GM15510 (cell line): Measurements from ENCODE around the gene PPP2R3B.

ENCODE experiments used
- POLR2A ChIP-seq: IDR thresholded peaks from 3 replicates; pipeline ENCODE4 v1.6.1; 2011; ENCODE audit warnings: borderline replicate concordance; ENCODE audit not compliant: insufficient read length; ENCODE audit errors: extremely low read depth

PPP2R3B gene

DNA sequence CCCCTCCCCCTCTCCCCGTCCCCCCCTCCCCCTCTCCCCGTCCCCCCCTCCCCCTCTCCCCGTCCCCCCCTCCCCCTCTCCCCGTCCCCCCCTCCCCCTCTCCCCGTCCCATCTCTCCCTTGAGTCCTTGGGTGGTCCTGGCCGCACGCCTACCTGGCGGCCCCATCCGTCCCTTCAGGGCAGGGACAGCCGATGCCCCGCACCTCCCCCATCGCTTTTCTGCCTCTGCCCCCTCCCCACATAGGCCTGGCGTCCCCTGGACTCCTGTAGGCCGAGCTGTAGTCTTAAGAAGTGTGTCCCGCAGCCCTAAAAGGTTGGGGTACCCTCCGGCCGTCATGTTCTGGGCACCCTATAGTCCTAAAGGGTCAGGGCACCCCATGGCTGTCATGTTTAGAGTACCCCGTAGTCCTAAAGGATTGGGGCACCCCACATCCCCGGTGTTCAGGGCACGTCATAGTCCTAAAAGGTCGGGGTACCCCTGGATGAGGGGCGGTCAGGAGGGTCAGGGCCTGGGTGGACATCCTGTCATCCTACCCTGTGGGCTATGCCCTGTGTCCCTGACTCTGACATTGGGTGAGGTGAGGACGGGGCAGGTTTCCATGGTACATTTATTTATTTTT is 57.3 kb downstream of the PPP2R3B start:
- no peak for TF ChIP-seq POLR2A

DNA sequence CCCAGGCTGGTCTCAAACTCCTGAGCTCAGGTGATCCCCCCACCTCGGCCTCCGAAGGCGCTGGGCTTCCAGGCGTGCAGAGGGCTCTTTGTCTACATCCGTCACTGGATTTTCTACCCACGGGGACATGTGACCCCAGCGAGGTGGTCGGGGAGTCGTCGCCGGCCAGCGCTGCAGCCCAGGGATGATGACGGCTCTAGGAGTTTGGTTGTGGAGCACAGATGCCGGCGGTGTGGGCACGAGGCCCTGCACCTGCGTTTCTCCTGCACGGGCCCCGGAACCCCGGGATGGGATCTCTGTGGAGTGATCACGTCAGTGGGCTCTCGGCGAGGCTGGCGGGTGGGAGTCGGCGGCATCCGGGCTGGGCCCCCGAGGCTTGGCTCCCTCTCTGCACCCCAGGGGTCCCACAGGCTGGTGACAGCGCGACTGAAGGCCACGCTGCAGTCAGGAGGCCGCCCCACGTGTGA is 59.0 kb downstream of the PPP2R3B start:
- no peak for TF ChIP-seq POLR2A

DNA sequence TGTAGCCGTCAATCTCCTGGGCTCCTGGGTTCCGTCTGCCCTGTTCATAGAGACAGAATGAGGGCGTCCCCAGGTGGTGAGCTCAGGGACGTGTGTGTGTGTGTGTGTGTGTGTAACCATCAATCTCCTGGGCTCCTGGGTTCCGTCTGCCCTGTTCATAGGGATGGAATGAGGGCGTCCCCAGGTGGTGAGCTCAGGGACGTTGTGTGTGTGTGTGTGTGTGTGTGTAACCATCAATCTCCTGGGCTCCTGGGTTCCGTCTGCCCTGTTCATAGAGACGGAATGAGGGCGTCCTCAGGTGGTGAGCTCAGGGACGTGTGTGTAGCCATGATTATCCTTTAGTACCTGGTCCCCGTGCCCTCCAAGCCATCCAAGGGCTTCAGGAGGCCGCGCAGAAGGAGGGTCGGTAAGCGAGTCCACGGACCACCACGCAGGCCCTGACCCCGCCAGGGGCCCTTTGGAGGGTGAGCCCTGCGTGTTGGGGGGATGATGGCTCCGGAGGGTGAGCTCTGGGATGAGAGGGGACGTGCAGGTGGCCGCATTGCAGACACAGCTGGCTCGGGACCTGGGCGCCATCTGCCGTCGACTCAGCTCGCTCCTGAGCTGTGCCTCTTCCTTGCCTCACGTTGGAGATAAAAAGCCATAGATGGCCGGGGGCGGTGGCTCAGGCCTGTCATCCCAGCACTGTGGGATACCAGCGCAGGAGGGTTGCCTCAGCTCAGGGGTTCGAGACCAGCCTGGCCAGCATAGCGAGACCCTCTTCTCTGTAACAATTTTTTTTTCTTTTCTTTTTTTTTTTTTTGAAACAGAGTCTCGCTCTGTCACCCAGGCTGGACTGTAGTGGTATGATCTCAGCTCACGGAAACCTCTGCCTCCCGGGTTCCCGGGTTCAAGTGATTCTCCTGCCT is 62.7 kb downstream of the PPP2R3B start:
- no peak for TF ChIP-seq POLR2A

DNA sequence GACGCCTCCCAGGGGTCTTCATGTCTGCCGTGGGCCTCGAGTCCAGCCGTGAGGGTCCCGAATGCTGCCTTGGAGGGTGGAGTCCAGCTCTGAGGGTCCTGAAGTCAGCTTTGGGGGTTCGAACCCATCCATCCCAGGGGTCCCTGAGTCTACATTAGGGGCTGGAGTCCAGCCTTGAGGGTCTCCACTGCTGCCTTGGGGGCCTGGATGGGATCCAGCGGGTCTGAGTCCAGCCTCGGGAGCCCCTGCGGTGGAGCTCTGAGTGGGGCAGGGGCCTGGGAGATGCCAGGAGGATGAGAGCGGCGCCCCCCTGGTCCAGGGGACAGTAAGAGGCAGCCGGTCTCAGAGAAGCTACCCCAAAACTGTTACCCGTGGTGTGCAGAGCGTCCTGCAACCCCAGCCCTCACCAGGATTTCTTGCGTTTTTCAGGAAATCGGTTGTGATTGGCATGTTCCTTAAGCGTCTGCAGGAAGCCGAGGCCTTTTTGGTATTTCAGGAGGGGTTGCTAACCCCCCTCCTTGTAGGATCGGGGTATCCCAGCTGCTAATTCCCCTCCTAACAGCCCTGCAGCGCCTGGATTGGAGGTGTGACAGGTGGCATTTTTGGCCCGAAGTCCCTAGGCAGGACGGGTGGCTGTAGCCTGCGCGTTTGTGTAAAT is 66.5 kb downstream of the PPP2R3B start:
- TF ChIP-seq POLR2A, result no peak

DNA sequence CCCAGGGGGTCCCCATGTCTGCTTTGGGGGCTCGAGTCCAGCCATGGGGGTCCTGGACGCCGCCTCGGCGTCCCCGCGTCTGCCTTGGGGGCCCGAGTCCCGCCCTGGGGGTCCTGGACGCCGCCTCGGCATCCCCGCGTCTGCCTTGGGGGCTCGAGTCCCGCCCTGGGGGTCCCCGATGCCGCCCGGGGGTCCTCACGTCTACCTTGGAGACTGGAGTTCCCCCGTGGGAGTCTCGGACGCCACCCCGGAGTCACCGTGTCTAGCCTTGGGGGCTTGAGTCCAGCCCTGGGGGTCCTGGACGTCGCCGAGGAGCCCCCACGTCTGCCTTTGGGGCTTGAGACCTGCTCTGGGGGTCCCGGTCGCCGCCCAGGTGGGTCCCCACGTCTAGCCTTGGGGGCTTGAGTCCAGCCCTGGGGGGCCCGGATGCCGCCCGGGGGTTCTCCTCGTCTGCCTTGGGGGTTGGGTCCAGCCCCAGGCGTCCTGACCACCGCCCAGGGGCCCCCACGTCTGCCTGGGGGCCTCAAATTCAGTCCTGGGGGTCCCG is 67.1 kb downstream of the PPP2R3B start:
- TF ChIP-seq POLR2A, result peak; percentile 16

DNA sequence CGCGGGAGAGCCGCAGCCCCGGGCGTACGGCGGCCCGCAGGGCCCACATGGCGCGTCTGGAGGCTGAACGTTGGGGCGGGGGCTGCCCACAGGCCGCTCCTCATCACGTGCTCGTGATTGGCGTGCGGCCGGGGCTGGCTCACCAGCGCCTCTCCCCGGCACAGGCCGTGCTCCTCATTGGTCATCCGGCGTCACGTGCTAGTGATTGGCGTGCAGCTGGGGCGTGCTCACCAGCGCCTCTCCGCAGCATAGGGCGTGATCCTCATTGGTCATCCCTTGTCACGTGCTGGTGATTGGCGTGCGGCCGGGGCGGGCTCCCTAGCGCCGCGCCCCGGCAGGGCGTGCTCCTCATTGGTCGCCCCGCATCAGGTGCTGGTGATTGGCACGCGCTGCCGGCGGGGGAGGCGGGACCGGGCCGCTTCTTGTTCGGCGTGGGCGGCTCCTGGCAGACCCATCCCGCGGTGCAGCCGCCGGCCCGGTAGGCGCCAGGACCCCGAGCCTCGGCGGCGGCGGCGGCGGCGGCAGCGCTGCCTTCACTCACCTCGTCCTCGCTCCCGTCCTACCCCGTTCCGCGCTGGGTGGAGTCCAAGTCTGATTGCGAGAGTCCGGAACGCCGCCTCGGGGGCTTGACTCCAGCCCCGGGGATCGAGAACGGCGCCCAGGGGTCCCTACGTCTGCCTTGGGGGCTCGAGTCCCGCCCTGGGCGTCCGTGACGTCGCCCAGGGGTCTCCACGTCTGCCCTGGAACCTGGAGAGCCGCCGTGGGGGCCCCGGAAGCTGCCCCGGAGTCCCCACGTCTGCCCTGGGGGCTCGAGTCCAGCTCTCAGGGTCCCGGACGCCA is 67.7 kb downstream of the PPP2R3B start, which contains the start of gene GTPBP6:
Gene GTPBP6, minus strand, starts transcription at position 58 of the 840 bp plus-strand sequence. Its CDS starts 9 bp downstream, at position 49.
- peak; percentile 81 for TF ChIP-seq POLR2A

DNA sequence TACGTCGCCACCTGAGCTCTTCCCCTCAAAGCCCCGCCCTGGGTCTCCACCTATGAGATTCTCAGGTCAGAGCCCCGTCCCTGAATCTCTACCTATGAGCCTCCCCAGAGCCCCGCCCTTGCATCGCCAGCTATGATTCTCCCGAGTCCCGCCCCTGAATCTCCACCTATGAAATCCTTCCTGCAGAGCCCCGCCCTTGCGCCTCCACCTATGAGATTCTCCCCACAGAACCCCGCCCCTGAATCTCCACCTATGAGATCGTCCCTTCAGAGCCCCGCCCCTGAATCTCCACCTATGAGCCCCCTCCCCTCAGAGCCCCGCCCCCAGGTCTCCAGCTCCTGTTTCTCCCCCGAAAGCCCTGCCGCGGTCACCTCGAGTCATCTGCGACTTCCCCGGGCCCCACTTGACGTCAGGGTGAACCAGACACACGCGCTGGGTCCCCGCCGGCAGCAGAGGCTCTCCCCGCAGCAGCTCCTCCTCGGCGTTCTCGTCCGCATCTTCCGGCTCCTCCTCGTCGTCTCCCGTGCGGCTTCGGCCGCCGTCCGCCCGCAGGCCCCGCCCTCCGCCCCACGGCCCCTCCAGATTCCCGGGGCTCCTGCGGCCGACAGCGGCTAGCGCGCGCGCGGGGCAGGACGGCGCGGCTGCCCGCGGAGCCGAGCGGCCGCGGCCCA is 68.5 kb downstream of the PPP2R3B start:
- peak; percentile 72 for TF ChIP-seq POLR2A

DNA sequence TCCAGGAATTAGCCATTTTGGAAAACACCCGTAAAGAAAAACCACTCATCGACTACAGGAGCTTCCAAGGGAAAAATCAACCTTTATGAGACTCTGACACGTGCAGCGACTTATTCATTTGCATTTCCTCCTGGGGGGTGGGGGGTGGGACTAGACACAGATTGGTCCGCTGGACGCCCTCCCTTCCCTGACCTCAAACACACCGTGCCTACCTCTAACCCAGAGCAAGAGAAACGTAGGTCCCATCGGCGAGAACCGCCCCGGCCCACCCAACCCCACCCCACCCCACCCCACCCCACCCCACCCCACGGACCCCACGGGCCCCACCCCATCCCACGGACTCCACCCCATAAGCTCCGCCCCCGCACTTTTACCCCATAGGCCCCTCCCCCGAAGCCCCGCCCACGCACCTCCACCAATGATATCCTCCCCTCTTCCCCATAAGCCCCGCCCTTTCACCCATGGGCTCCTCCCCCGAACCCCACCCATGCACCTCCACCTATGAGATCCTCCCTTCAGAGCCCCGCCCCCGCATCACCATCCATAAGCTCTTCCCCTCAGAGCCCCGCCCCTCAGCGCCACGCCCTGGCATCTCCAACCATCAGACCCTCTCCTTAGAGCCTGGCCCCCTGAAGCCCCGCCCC is 69.2 kb downstream of the PPP2R3B start:
- no peak for TF ChIP-seq POLR2A

DNA sequence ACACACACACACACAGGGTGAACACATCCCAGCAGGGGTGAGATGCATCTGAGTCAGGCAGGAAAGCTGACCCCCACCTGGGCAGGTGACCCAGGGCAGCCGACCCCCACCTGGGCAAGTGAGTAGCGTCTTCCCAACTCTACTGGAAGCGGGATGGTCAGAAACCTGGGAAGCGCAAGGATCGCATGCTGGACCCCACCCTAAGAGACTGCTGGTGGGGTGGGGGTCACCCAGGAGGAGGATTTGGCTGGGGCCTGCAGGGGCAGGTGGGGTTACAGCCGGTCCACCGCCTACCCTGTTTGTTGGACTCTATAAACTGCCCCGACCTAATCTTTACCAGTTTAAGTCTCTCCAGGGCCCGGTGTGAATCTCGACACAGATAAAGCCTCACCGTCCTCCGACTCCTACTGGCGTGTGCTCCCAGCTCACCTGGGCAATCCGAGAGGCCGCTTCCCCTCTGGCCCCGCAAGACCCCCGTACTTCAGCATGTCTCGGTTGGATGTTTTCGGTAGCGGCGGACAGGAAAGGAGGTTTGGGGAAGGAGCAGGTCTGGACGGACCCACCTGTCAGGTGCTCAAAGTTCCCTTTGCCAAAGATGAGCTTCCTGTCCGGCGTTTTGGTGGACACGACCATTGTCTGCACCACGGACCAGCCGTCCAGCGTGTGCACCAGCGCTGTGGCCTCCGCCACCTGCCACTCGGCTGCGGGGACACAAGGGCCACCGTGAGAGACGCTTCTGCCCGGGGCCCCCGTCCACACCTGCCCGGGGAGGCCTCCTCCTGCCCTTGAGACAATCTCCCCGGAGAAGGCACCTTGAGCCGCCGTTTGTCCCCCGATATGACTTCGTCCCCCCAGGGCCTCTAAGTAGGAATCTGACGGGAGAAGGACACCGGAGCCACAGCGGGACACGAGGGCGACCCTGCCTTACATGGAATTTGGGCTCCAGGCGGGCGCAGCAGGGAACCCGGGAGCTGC is 70.1 kb downstream of the PPP2R3B start:
- no peak for TF ChIP-seq POLR2A

DNA sequence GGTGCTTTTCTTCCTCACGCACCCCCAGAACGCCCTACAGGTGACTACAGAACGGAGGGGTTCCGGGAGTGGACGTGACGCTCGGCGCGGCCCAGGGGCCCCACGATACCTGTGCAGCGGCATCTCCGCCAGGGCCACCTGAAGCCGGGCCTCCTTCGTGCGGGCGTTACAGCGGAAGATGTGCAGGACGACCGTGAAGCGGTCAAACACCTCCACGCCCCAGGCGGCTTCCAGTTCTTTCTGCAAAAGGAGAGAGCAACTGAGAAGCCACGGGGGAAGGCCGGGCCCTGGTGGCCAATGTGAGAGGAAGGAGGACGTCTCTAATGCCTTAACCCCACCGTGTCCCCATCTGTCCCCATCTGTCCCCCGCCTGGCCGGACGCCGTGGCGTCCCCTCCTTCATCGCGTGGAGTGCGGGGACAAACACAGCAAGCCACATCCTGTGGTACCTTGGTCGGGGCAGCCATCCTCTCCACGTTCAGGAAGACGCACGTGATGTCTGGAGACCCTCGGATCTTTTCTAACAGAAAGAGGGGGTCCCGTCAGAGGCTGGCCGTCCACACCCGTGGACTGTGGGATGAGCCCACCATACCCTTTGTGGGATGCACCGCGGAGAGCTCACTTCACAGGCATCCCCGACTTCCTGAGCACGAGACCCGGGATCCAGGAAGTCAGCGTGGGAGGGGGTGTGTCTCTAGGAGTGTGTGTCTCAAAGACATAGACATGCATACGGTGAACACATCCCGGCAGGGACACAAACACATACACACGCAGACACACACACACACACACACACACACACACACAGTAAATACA is 71.7 kb downstream of the PPP2R3B start:
- TF ChIP-seq POLR2A, result no peak

DNA sequence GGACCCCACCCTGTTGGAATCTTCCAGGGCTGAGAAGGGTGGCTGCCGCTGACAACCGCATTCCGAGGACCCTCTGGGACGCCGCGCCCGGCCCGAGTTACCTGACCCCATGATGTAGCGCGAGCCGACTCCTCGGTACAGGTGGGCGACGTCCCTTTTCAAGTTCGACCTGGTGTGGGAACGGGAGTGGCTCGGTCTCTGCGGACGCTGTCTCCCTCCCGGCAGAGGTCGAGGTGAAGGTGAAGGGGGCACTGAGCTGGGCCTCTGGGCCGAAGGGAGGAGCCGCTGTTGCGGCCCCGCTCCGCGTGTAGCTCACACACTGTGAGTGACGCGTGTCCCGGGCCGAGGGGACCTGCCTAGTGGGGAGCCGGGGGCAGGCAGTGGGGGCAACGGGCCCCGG is 72.7 kb downstream of the PPP2R3B start:
- TF ChIP-seq POLR2A, result no peak
